GM12878 (cell line): Measurements from ENCODE around the gene CFAP410.

Experiments used
- CHD1 ChIP-seq: IDR thresholded peaks from 2 replicates; pipeline ENCODE4 v1.6.1; 2012; ENCODE audit warnings: low read depth, low read length, improper control_type of control experiment
- EP300 ChIP-seq, 2 experiments: fragments of 150-350 bp in 1 of 2; IDR thresholded peaks; 2 replicates each; pipeline ENCODE4 v1.6.1; 2011 to 2012; ENCODE audit warnings: low read depth in 2 of 2, low read length in 2 of 2, borderline replicate concordance in 1 of 2, improper control_type of control experiment in 1 of 2, inconsistent platforms in 1 of 2; ENCODE audit not compliant: control insufficient read depth in 1 of 2
- FOS ChIP-seq: IDR thresholded peaks from 3 replicates; pipeline ENCODE4 v1.6.1; 2011; ENCODE audit warnings: borderline replicate concordance; ENCODE audit not compliant: insufficient read length; ENCODE audit errors: extremely low read depth
- NRF1 ChIP-seq: conservative IDR thresholded peaks from 2 replicates; pipeline ENCODE4 v1.6.1; 2011; ENCODE audit warnings: mild to moderate bottlenecking, low read depth, low read length, improper control_type of control experiment
- PML ChIP-seq: IDR thresholded peaks from 2 replicates; pipeline ENCODE4 v1.6.1; 2012; ENCODE audit warnings: low read length, inconsistent platforms
- POLR2A ChIP-seq: IDR thresholded peaks from 2 replicates; pipeline ENCODE4 v1.6.1; 2011; ENCODE audit warnings: low read depth, mild to moderate bottlenecking, low read length
- POLR2AphosphoS2 ChIP-seq: IDR thresholded peaks from 2 replicates; pipeline ENCODE4 v1.6.1; 2011; ENCODE audit warnings: low read depth, mild to moderate bottlenecking, low read length, improper control_type of control experiment, moderate library complexity
- POLR2AphosphoS5 ChIP-seq: IDR thresholded peaks from 2 replicates; pipeline ENCODE4 v1.6.1; 2011; ENCODE audit warnings: mild to moderate bottlenecking, low read length, inconsistent platforms
- POU2F2 ChIP-seq: IDR thresholded peaks from 3 replicates; pipeline ENCODE4 v1.6.1; 2011; ENCODE audit warnings: low read depth, mild to moderate bottlenecking, low read length, borderline replicate concordance
- SREBF2 ChIP-seq: IDR thresholded peaks from 2 replicates; pipeline ENCODE4 v1.6.1; 2012; ENCODE audit warnings: mild to moderate bottlenecking, low read length
- ZNF274 ChIP-seq: IDR thresholded peaks from one replicate; pipeline ENCODE4 v1.8.0; 2011; ENCODE audit not compliant: insufficient read length, insufficient read depth
- TF ChIP-seq, protein P1 (sequence below): fragments of 450-650 bp; IDR thresholded peaks from 2 replicates; pipeline ENCODE4 v1.6.1; 2017; ENCODE audit warnings: mild to moderate bottlenecking, low read depth, inconsistent platforms; ENCODE audit not compliant: poor library complexity, severe bottlenecking
- TF ChIP-seq, protein P2 (sequence below), 3 experiments: IDR thresholded peaks in 2 of 3; conservative IDR thresholded peaks in 1 of 3; 2 replicates each; pipeline ENCODE4 v1.5.1; 2011; ENCODE audit warnings: low read depth in 3 of 3, low read length in 3 of 3, mild to moderate bottlenecking in 3 of 3, control low read depth in 2 of 3, moderate library complexity in 2 of 3, inconsistent platforms in 1 of 3, mixed read lengths in 1 of 3; ENCODE audit not compliant: control insufficient read depth in 2 of 3, insufficient read depth in 1 of 3; ENCODE audit errors: extremely low read depth in 1 of 3
- TF ChIP-seq, protein P3 (sequence below): fragments of 450-650 bp; formaldehyde crosslinking; IDR thresholded peaks from 2 replicates; pipeline ENCODE4 v1.5.0; 2022; ENCODE audit warnings: mild to moderate bottlenecking, missing genetic modification characterization

DNA sequence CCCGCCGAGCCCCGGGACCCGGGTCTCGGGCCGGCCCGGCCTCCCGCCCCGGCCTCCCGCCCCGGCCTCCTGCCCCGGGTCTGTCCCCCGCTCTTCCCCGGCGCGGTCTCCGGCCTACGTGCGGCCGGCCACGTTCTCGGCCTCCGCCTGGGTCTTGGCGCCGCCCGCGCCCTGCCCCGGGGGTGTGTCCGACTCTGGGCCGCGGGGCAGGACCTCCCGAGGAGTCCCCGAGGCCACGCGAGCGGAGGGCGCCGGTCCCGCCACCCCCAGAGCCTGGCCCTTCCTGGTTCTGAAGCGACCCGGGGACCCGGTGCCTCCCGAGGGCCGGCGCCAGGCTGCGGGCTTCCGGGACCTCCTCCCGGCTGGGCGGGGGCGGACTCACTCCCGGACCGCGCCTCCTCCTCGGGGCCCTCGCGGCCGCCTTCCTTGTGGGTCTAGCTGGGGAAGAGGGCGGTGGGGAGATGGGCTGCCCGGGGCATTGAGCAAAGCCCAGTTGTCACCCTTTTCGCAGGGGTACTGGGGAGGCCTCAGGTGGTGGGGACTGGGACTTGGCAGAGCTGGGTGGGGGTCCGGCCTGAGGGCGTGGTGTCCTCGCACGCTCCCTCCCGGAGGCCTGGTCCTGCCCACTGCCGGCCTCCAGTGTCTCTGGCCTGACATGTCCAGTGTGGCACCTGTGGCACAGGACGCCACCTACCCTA, 38.8 kb downstream of the CFAP410 start:
- TF ChIP-seq, protein P1, sequence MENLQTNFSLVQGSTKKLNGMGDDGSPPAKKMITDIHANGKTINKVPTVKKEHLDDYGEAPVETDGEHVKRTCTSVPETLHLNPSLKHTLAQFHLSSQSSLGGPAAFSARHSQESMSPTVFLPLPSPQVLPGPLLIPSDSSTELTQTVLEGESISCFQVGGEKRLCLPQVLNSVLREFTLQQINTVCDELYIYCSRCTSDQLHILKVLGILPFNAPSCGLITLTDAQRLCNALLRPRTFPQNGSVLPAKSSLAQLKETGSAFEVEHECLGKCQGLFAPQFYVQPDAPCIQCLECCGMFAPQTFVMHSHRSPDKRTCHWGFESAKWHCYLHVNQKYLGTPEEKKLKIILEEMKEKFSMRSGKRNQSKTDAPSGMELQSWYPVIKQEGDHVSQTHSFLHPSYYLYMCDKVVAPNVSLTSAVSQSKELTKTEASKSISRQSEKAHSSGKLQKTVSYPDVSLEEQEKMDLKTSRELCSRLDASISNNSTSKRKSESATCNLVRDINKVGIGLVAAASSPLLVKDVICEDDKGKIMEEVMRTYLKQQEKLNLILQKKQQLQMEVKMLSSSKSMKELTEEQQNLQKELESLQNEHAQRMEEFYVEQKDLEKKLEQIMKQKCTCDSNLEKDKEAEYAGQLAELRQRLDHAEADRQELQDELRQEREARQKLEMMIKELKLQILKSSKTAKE: no peak
- TF ChIP-seq POLR2AphosphoS5 (no peak), CHD1 (no peak), POLR2AphosphoS2 (no peak), POLR2A (peak; percentile 53), EP300 (IDR thresholded peaks at IDR 0.05; ENCODE audit: borderline replicate concordance in 1 of 2, control insufficient read depth in 1 of 2, low read depth in 2 of 2, low read length in 2 of 2) (no peak), POU2F2 (no peak), PML (no peak), ZNF274 (no peak), NRF1 (no peak), SREBF2 (no peak), FOS (no peak)
- TF ChIP-seq, protein P2, sequence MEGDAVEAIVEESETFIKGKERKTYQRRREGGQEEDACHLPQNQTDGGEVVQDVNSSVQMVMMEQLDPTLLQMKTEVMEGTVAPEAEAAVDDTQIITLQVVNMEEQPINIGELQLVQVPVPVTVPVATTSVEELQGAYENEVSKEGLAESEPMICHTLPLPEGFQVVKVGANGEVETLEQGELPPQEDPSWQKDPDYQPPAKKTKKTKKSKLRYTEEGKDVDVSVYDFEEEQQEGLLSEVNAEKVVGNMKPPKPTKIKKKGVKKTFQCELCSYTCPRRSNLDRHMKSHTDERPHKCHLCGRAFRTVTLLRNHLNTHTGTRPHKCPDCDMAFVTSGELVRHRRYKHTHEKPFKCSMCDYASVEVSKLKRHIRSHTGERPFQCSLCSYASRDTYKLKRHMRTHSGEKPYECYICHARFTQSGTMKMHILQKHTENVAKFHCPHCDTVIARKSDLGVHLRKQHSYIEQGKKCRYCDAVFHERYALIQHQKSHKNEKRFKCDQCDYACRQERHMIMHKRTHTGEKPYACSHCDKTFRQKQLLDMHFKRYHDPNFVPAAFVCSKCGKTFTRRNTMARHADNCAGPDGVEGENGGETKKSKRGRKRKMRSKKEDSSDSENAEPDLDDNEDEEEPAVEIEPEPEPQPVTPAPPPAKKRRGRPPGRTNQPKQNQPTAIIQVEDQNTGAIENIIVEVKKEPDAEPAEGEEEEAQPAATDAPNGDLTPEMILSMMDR (IDR thresholded peaks at IDR 0.05 in 2 of 3, conservative IDR thresholded peaks at IDR 0.05 in 1 of 3; ENCODE audit: control insufficient read depth in 2 of 3, extremely low read depth in 1 of 3, insufficient read depth in 1 of 3, low read depth in 3 of 3, low read length in 3 of 3): no peak
- TF ChIP-seq, protein P3, sequence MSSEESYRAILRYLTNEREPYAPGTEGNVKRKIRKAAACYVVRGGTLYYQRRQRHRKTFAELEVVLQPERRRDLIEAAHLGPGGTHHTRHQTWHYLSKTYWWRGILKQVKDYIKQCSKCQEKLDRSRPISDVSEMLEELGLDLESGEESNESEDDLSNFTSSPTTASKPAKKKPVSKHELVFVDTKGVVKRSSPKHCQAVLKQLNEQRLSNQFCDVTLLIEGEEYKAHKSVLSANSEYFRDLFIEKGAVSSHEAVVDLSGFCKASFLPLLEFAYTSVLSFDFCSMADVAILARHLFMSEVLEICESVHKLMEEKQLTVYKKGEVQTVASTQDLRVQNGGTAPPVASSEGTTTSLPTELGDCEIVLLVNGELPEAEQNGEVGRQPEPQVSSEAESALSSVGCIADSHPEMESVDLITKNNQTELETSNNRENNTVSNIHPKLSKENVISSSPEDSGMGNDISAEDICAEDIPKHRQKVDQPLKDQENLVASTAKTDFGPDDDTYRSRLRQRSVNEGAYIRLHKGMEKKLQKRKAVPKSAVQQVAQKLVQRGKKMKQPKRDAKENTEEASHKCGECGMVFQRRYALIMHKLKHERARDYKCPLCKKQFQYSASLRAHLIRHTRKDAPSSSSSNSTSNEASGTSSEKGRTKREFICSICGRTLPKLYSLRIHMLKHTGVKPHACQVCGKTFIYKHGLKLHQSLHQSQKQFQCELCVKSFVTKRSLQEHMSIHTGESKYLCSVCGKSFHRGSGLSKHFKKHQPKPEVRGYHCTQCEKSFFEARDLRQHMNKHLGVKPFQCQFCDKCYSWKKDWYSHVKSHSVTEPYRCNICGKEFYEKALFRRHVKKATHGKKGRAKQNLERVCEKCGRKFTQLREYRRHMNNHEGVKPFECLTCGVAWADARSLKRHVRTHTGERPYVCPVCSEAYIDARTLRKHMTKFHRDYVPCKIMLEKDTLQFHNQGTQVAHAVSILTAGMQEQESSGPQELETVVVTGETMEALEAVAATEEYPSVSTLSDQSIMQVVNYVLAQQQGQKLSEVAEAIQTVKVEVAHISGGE (CRISPR knock-in tag): no peak
